ENCODE data around the gene HMGCS2. TPM values are rescaled to one million over a fixed set of nuclear protein-coding genes. Genes with fewer than 3 reads are reported as not detected.

The HMGCS2 gene
- total RNA-seq, 1 donor from 2014 or later, result 65.5 TPM

DNA sequence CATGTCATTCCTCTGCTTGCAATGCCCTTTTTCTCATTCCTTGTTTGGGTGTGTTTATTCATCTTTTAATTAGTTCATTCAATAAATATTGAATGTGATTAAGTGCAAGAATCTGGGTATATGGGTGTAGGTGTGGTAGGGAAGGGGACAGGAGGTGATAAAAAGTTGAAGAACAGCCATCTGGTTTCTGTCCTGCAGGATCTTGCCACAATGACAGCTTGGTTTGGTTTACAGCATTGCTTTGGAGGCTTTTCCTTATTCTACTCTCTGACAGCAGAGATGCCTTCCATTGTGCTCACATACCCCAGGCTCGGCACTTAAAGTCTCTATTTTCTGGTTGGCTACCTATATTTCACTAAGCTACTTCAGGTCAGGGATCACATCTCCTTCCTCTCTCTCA is 45.6 kb upstream of the HMGCS2 start:
- no peak for TF ChIP-seq CTCF (IDR thresholded peaks at IDR 0.05; ENCODE audit: borderline replicate concordance)

DNA sequence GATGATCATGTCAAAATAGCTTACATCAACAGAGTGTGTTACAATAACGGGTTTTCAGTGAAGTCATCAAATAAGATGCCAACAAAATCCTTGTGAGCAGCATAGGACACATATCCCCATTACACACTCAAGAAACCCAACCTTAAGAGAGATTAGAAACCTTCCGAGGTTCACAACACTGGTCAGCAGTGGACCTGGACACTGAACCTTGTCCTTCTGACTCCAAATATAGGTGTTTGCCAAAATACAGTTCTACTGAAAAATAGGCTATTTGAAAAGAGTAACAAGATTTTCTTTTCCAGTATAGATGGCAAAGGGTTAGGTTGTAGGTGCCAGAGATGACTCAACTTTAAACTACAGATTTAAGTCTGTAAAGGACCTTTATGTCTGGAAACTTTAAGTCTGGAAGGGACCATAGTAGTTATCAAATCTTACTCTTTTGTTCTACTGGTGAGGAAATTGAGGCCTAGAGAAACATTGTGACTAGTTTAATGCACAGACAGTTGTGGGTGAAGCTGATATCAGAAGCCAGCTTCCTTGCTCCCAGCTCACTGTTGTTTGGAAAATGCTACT is 43.4 kb upstream of the HMGCS2 start:
- no peak overlapping the region for H3K27ac ChIP-seq (replicated peaks)
- H3K4me3 ChIP-seq, result no peak overlapping the region
- no peak for DNase-seq
- no peaks in the 10 kb centered on the region for H3K9me3 ChIP-seq (replicated peaks)
- H3K36me3 ChIP-seq, result no peaks in the 10 kb centered on the region
- TF ChIP-seq CTCF (IDR thresholded peaks at IDR 0.05; ENCODE audit: borderline replicate concordance), result no peak
- H3K27me3 ChIP-seq (ENCODE audit: low read depth), result peaks cover 29% of the 10 kb centered on the region
- peaks cover 3% of the 10 kb centered on the region for H3K4me1 ChIP-seq
- intact Hi-C loops (cut with micrococcal nuclease), result no loop called here

More for the DNA sequence above, 45.6 kb upstream of the HMGCS2 start:
- Histone ChIP-seq H3K4me1 (no peaks in the 10 kb centered on the region), H3K27ac (replicated peaks) (no peak overlapping the region), H3K36me3 (no peaks in the 10 kb centered on the region), H3K27me3 (ENCODE audit: low read depth) (peaks cover 11% of the 10 kb centered on the region), H3K9me3 (replicated peaks) (no peaks in the 10 kb centered on the region), H3K4me3 (no peak overlapping the region)
- no peak for DNase-seq
- intact Hi-C loops (cut with micrococcal nuclease), result no loop called here

DNA sequence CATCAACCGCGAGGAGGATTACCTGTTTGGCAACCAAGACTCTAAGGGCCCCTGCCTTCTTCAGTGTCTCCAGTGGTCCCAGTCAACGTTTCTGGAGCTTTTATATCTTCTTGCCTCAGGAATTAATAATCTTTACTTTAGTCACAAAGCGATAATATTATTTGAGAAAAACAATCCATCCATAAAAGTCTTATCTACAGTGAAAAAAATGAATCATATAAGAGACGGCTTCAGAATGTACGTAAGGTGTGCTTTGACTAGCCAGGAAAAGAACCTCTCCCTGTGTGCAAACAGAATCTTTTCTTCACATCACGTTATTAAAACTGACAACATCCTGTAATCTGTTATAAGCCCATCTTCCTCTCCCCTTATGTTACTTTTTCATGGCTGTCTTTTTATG is 42.7 kb upstream of the HMGCS2 start, which contains the start of gene REG4:
REG4 (minus strand) TSS at position 74 of the 400 bp plus-strand sequence. CDS start 2,691 bp downstream, outside the sequence.
- Histone ChIP-seq H3K4me3 (no peak within 1 kb of the TSS), H3K36me3 (no peaks in the 10 kb centered on the region), H3K9me3 (replicated peaks) (no peaks in the 10 kb centered on the region), H3K4me1 (peaks cover 3% of the 10 kb centered on the region), H3K27me3 (ENCODE audit: low read depth) (peaks cover 32% of the 10 kb centered on the region), H3K27ac (replicated peaks) (no peak within 1 kb of the TSS)
- intact Hi-C loops (cut with micrococcal nuclease), result no loop called here
- DNase-seq, result no peak
- TF ChIP-seq CTCF (IDR thresholded peaks at IDR 0.05; ENCODE audit: borderline replicate concordance), result no peak

DNA sequence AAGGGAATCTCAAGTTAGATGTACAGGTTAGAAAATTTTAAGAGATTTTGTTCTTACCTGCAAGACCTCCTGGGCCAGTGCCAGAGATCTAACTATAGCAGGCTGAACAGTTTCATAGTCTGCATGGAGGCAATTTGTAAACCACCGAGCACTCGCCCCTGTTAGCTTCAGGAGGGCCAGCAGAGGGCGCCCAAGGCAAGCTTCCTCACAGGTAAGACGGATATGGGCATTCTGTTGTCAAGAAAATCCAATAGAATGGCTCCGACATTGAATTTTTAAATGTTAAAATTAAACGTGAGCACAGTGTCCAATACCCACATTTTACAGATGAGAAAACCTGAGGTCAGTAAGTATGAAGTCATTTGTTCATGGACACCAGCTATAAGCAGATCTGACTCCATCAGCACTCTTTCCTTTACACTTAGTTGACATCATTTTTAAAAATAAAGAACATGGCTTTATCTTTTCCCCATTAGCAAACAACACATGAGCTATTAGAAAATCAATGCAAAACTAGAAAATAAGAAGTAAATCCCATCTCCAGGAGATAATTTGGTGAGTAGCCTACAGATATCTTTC is 40.4 kb upstream of the HMGCS2 start:
- peak; percentile 55 for DNase-seq
- Histone ChIP-seq H3K27me3 (ENCODE audit: low read depth) (peaks cover 40% of the 10 kb centered on the region), H3K4me3 (no peak overlapping the region), H3K36me3 (no peaks in the 10 kb centered on the region), H3K9me3 (replicated peaks) (no peaks in the 10 kb centered on the region), H3K27ac (replicated peaks) (no peak overlapping the region), H3K4me1 (peaks cover 3% of the 10 kb centered on the region)
- intact Hi-C loops (cut with micrococcal nuclease), result no loop called here
- peak; percentile 91 for TF ChIP-seq CTCF (IDR thresholded peaks at IDR 0.05; ENCODE audit: borderline replicate concordance)

GRCh38 chr1:119808491-119808890 is 39.8 kb upstream of the HMGCS2 start:
- TF ChIP-seq CTCF (IDR thresholded peaks at IDR 0.05; ENCODE audit: borderline replicate concordance), result no peak
- Histone ChIP-seq H3K9me3 (replicated peaks) (no peaks in the 10 kb centered on the region), H3K27ac (replicated peaks) (no peak overlapping the region), H3K36me3 (no peaks in the 10 kb centered on the region), H3K4me3 (no peak overlapping the region), H3K4me1 (peaks cover 3% of the 10 kb centered on the region), H3K27me3 (ENCODE audit: low read depth) (peaks cover 43% of the 10 kb centered on the region)
- intact Hi-C loops (cut with micrococcal nuclease), result no loop called here
- no peak for DNase-seq
